NCI-H2171 (cell line): ENCODE data around the gene ECT2L.

Experiments used
- DNase-seq: peaks from one replicate; lab custom pipeline; 2025; lab: John Stamatoyannopoulos, UW

Gene ECT2L

GRCh38 chr6:138795809-138796603 is at the start of gene ECT2L:
Gene ECT2L (plus strand): TSS chr6:138796087. CDS start chr6:138813275, 17,188 bp downstream.
- DNase-seq, result no peak

DNA sequence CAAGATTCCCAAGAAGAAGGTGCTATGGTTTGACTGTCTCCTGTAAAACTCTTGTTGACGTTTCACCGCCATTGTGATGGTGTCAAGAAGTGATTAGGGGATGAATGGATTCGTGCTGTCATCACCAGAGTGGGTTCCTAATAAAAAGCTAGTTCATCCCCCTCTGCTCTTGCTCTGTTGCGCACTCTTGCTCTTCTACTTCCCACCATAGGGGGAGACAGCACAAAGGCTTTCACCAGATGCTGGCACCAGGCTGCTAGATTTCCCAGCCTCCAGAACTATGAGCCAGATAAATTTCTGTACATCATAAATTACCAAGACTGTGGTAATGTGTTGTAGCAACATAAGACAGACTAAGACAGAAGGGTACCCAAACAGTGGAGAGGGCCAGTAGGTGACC is 43.9 kb upstream of the ECT2L start:
- no peak for DNase-seq

- DNase-seq, result no peak
Measured at GRCh38 chr6:138757136-138757535, 38.8 kb upstream of the ECT2L start.

- peak; percentile 23 for DNase-seq
Measured at GRCh38 chr6:138765896-138766655, 29.8 kb upstream of the ECT2L start.

DNA sequence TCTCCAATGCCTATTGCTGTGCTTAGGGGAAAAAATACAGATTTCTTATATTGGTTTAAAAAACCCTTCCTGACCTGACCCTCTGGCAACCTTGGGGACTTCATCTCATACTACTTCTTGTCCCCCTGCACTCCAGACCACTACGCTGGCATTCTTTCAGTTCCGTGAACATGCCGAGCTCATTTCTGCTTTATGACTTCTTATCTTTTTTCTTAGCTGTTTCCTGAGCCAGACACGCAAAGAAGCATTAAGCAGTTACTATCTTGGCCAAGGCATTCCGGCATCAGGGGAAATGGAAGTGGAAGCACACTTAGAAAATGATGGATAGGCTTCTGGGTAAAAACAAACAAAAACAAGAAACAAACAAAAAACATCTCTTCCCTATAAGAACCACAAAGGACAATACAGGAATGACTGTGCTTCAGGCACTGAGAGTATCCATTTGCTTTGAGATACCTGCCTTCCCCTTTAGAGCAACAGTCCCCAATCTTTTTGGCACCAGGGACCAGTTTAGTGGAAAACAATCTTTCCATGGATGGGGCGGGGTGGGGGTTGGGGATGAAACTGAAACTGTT is 26.7 kb upstream of the ECT2L start:
- DNase-seq, result no peak

- peak; percentile 61 for DNase-seq
Measured at GRCh38 chr6:138772596-138773176, 23.2 kb upstream of the ECT2L start.

GRCh38 chr6:138773177-138774091 is 22.5 kb upstream of the ECT2L start, which contains the start of gene CCDC28A:
Gene CCDC28A (plus strand): TSS chr6:138773769. CDS start chr6:138776121, 2,352 bp downstream.
- peak; percentile 97 for DNase-seq

DNA sequence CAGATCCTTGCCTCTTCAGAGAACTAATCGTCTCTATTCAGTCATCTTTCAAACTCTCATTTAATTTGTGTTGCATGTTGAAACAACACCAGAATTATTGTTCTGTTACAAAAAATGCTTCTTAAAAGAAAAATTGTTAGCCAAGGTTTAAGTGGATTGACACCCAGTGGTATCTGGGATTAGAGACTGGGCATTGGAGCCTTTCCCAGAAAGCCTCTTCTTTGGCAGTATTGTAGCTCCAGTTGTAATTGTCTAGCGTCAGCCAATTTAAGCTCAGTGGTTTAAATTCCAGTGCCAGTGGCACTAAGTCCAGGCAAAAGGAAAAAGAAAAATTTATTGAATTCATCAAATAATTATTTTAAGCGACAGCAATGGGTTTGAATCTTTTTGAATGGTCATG is 21.5 kb upstream of the ECT2L start:
- DNase-seq, result no peak

DNA sequence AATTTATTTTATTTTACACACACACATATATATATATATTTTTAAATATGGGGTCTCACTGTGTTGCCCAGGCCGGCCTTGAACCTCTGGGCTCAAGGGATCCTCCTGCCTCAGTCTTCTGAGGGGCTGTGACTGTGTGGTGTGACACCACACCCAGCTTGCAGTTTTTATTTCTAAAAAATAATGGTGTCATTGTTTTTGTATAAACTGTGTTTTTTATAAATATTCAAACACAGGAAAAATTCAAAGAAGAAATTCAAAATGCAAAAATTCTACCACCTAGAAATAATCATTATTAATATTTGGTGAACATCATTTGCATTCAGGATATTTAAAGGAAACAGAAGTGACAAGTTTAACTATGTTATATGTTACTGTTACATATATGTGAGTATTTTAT is 19.2 kb upstream of the ECT2L start:
- DNase-seq, result no peak

DNA sequence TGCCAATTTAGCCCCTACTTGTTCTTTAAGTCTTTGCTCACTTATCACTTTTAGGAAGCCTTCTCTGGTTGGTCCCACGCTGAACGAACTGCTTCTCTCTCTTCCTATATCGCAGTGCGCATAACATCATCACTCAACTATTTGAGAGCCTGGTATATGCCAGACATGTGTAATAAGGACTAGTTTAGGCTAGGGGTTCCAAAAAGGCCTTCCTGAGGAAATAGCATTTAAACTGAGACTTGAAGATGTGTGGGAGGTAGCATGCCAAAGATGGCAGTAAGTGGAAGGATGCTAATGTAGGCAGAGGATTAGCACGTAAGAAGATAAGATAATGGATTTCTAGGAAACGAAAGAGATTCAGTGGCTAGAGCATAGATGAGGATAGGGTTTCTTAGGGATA is 17.6 kb upstream of the ECT2L start:
- no peak for DNase-seq

DNA sequence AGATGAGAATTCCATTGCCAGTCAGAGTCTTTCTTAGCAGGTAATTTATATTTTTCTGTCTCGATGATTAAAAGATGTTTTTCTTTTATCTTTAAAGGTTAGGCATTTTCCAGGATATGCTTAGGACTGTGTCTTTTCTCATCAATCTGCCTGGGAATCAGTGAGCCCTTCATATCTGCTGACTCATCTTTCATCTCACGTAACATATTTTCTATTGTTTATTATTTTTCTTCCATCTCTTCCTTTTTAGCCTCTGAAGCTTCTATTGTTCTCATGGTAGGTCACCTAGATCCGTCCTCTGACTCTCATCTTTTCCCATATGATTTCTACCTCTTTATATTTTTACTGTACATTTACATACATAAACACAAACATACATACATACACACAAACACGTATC is 13.6 kb upstream of the ECT2L start:
- DNase-seq, result no peak

- DNase-seq, result no peak
Measured at GRCh38 chr6:138785079-138785478, 10.8 kb upstream of the ECT2L start.

DNA sequence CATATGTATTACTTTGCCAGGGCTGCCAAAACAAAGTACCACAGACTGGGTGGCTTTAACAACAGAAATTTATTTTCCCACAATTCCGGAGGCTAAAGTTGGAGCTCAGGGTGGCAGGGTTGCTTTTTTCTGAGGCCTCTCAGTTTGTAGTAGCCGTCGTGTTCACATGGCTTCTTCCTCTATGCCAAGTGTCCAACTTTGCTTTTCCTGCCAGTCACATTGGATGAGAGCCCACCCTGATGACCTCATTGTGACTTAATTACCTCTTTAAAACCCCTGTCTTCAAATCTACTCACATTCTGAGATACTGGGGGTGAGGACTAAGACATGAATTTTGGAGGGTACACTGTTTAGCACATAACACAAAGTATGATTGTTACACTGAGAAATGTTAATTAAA is 9.9 kb upstream of the ECT2L start:
- no peak for DNase-seq

- DNase-seq, result no peak
Measured at GRCh38 chr6:138787138-138787537, 8.7 kb upstream of the ECT2L start.

DNA sequence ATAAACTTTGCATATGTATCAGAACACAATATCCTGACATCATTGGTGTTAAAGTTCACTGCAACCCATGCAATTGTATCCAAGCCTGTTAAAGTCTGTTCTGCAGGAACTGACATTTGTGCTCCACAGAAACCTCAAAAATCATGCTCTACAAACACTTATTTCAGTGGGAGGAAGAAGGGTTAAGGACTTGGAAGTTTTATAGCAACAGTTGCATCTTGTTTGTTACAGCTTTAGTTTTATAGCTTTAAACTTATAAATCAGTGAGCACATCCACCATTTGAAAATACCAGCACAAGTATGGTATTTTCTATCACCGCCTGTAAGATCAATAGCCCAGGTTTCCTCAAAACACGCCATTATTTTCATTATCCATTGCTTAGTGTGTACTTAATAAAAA is 884 bp downstream of the ECT2L start:
- DNase-seq, result no peak

- no peak for DNase-seq
Measured at GRCh38 chr6:138797806-138798446, 2.0 kb downstream of the ECT2L start.

GRCh38 chr6:138800377-138801150 is 4.7 kb downstream of the ECT2L start:
- no peak for DNase-seq

GRCh38 chr6:138803331-138803730 is 7.4 kb downstream of the ECT2L start:
- peak; percentile 12 for DNase-seq

GRCh38 chr6:138803861-138804260 is 8.0 kb downstream of the ECT2L start:
- no peak for DNase-seq
